GM12874 (cell line): Measurements from ENCODE around the gene DSCAM.

Experiments used
- TF ChIP-seq, protein P1 (sequence below): IDR thresholded peaks from 2 replicates; pipeline ENCODE4 v1.5.1; 2011; ENCODE audit warnings: low read depth, mild to moderate bottlenecking, control low read depth, low read length, moderate library complexity; ENCODE audit not compliant: insufficient read depth

Gene DSCAM

DNA sequence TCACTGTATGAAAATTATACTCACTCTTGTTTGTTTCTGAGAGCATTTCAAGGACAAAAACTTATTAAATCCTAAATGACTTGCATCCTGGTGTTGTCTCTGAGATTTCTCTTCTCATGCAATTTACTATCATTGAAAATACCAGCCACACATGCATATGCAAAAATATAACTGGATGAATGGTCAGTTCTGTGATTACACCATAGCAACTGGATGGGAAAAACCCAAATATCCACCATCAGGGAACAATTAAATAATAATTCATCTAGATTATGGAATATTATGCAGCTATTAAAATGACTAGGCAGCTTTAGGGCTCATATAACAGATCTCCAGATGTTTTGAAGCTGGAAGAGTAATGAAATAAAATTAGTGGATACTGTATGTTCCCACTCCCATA lies 11.6 kb upstream of the DSCAM start:
- TF ChIP-seq, protein P1, sequence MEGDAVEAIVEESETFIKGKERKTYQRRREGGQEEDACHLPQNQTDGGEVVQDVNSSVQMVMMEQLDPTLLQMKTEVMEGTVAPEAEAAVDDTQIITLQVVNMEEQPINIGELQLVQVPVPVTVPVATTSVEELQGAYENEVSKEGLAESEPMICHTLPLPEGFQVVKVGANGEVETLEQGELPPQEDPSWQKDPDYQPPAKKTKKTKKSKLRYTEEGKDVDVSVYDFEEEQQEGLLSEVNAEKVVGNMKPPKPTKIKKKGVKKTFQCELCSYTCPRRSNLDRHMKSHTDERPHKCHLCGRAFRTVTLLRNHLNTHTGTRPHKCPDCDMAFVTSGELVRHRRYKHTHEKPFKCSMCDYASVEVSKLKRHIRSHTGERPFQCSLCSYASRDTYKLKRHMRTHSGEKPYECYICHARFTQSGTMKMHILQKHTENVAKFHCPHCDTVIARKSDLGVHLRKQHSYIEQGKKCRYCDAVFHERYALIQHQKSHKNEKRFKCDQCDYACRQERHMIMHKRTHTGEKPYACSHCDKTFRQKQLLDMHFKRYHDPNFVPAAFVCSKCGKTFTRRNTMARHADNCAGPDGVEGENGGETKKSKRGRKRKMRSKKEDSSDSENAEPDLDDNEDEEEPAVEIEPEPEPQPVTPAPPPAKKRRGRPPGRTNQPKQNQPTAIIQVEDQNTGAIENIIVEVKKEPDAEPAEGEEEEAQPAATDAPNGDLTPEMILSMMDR = no peak

DNA sequence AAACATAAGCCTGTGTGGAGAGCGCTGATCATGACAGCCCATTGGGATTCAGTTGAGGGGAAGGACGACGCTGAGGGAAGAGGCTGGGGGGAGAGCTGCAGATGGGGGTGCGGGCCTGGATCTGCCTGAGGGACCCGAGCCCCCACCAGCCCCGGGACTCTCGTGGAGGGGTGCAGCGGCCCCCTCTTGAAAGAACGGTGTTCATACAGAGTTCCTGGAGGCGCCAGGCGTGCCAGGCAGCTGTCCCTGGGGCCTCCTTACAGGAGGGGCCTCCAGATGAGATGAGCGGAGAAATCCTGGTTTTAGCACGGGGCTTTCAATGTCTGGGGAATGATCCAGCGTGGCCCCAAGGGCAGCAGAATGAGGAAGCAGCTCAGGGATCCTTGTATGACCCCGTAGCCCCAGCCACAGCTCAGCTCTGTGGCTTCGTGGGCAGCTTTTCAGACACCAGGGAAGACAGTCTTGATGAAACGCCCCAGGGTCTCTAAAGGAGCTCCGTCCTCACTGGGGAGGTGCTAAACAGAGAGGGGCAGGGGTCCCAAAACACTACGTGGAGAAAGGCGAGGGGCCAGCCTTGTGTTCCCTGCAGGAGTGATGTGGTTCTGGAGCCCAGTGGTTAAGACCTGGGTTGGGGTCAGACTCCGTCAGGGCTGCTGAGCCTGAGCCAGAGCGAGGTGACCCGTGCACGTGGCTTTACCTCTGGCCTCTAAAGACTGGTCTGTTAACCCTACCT lies 7.2 kb upstream of the DSCAM start:
- TF ChIP-seq, protein P1 = no peak

DNA sequence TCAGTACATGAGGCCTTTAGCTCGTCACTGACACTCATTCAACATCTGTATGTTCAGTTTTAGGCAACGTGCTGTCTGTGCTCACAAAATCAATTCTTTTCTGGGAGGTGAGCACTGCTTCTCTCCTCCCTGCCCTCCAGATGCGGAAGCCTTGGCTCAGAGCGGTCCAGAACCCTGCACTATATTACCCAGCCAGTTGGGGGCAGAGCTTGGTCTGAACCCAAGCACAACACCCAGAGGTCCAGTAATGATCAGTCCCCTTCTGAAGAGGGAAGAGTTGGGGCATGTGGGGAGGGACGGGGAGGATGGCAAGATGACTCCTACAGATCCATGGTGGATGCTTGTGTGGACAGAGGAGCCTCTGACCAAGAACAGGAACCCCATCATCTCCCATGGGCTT lies 5.6 kb upstream of the DSCAM start:
- TF ChIP-seq, protein P1 = no peak

DNA sequence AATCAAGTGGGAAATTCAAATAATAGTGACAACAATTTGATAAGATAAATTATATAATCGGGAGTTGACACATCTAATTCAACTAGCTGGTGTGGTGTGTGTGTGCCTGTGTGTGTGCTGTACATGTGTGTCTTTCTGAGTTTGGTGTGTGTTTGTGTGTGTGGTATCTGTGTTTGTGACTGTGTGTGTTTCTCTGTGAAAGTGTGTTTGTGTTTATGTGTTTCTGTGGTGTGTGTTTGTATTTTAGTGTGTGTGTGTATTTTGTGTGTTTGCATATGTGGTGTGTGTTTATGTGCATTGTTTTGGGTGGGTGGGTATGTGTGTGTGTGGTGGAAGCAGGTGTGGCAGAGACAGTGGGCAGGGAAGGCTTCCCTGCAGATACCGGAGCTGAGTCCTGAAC lies 4.8 kb upstream of the DSCAM start:
- TF ChIP-seq, protein P1 = no peak

DNA sequence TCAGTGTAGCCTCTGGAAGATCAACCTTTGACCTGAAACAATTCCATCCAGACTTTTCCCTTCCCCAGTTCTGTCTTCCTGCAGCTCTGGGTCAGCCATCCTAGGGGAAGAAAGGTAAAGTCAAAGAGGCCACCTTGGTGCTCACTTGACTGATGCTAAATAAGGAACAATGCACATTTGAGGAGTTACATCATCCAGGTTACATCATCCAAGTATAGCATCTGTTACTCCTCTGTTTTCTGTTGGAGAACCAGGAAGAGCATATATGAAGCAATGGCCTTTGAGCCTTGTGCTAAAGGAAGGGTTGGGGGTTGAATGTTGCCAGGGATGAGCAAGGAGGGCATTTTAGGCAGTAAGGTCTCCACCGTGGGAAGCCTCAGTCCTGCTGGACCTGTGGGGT lies 3.1 kb upstream of the DSCAM start:
- TF ChIP-seq, protein P1 = no peak

DNA sequence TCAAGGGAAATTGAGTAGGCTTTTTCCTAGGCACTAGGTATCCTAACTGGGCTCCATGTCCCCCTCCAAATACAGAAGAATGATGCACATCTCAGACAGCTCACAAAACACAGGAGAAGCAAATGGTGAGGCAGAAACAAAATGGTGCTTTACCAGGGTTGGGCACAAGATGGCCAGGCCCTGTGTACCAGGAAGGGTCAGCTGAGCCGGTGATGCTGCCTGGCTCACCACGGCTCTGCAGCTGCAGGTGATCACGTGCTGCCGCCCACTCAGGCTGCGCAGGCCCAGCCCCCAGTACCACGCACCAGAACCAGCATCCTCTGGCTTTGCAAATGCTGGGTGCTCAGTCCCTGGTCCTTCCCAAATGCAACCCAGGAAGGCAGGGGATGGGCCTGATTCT lies 993 bp upstream of the DSCAM start:
- TF ChIP-seq, protein P1 = no peak

DNA sequence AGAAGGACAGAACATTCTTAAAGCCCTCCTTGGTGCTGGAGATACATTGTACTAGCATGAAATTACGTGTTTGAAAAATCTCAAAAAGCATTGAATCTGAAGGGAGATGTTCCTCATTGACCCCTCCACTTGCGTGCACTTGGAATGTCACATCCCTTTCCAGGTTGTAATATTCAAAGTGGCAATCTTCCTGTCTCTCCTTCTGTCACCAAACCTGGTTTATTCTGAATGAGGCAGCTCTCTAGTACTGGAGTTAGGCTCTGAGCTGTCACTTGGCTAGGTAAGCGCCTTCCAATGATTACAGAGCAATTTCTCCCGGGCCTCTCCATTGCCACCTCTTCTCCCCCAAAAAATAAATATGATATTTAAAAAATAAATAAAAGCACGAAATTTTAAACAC lies 855 bp downstream of the DSCAM start:
- TF ChIP-seq, protein P1 = no peak
